Spleen (tissue), 11 donors: Measurements from ENCODE around the gene SRSF8. TPM values are rescaled to one million over a fixed set of nuclear protein-coding genes. Genes with fewer than 3 reads are reported as not detected.

Source experiments
- DNase-seq: peaks from one replicate; pipeline ENCODE4 v3.0.0-alpha.2; 2020
- H3K27ac ChIP-seq, 8 donors: fragments of 200-600 bp; sonication (generic) in 7 of 8; 1 replicate in 4 of 8; 2 replicates in 4 of 8; pipeline versions ENCODE4 v1.5.0 to v1.8.0; 2016 to 2021; ENCODE audit warnings: inconsistent platforms in 4 of 8, mild to moderate bottlenecking in 4 of 8, moderate library complexity in 1 of 8
- H3K27me3 ChIP-seq, 7 donors: fragments of 200-600 bp; sonication (generic) in 6 of 7; replicated peaks in 1 of 7; 1 replicate in 4 of 7; 2 replicates in 3 of 7; pipeline versions ENCODE4 v1.5.0 to v1.8.0; 2016 to 2021; ENCODE audit warnings: inconsistent platforms in 3 of 7, mild to moderate bottlenecking in 1 of 7
- H3K36me3 ChIP-seq, 6 donors: fragments of 200-600 bp; sonication (generic) in 5 of 6; 1 replicate in 4 of 6; 2 replicates in 2 of 6; pipeline versions ENCODE4 v1.5.0 to v1.8.0; 2016 to 2021; ENCODE audit warnings: inconsistent platforms in 2 of 6
- H3K4me1 ChIP-seq, 6 donors: fragments of 200-600 bp; sonication (generic) in 5 of 6; 1 replicate in 3 of 6; 2 replicates in 3 of 6; pipeline versions ENCODE4 v1.5.0 to v1.8.0; 2016 to 2021; ENCODE audit warnings: inconsistent platforms in 3 of 6
- H3K4me3 ChIP-seq, 8 donors: fragments of 200-600 bp; sonication (generic) in 7 of 8; 1 replicate in 4 of 8; 2 replicates in 4 of 8; pipeline versions ENCODE4 v1.5.0 to v1.8.0; 2016 to 2021; ENCODE audit warnings: inconsistent platforms in 4 of 8, mild to moderate bottlenecking in 4 of 8, moderate library complexity in 2 of 8
- H3K9me3 ChIP-seq, 8 donors: fragments of 200-600 bp; sonication (generic) in 7 of 8; 1 replicate in 4 of 8; 2 replicates in 4 of 8; pipeline versions ENCODE4 v1.5.0 to v1.8.0; 2016 to 2021; ENCODE audit warnings: inconsistent platforms in 4 of 8
- CTCF ChIP-seq, 11 experiments: fragments of 200-600 bp in 7 of 11; fragments of 450-650 bp in 4 of 11; sonication (generic) in 4 of 11; IDR thresholded peaks in 8 of 11; conservative IDR thresholded peaks in 3 of 11; 1 replicate in 7 of 11; 2 replicates in 4 of 11; pipeline versions ENCODE4 v1.4.0 to v1.8.0; 2016 to 2021; ENCODE audit warnings: antibody characterized with exemption in 11 of 11, inconsistent platforms in 4 of 11, mild to moderate bottlenecking in 1 of 11
- POLR2A ChIP-seq, 3 donors: fragments of 450-650 bp; IDR thresholded peaks; one replicate each; pipeline ENCODE4 v1.5.1; 2017; ENCODE audit warnings: antibody characterized with exemption in 3 of 3, mild to moderate bottlenecking in 1 of 3
- POLR2AphosphoS5 ChIP-seq, 3 donors: sonication (generic); formaldehyde crosslinking; IDR thresholded peaks; one replicate each; pipeline ENCODE4 v1.5.1; 2017; ENCODE audit warnings: antibody characterized with exemption in 3 of 3
- WGBS, 5 donors: extraction: QIAGEN DNeasy Blood & Tissue Kit in 3 of 5; methylation state at CpG; one replicate each; pipeline versions ENCODE4 v1.1.5 to v1.1.7; 2013 to 2018; 5-methylcytosine and 5-hydroxymethylcytosine counted together
- intact Hi-C: fragments of 100-400 bp; cut with DNase I; formaldehyde crosslinking; loops from one replicate; pipeline ENCODE4 v1.15.0; 2023; ENCODE audit warnings: low total_unique reads
- polyA plus RNA-seq, 3 donors: library from polyadenylated mRNA; stranded (reverse); fragments of 200-250 nt; gene quantifications; one replicate each; pipeline ENCODE4 v1.2.1, GENCODE V29; 2013
- total RNA-seq, 7 donors: library from RNA; depleted of rRNA in 3 of 7; stranded (reverse); fragments of >200 nt in 3 of 7; fragmentation: NEBNext Ultra II Directional in 4 of 7; extraction: Animal tissue kit (Norgen Biotek cat#: 25700) in 4 of 7; gene quantifications; one replicate each; pipeline versions ENCODE4 v1.1.0 to v1.2.1, GENCODE V29; 2016 to 2021
- donor health status: healthy with polysubstance abuse.
- donor health status: DM: no; HTN: no; CAD: no; lungs with moderate emphysema.
- donor health status: DM: no; HTN: no; CAD: no.
- donor health status: Bipolar disorder and iron deficiency.
- donor health status: healthy.
- donor health status: DM: no; HTN: no; CAD: no.
- donor health status: DM: yes; HTN: yes; CAD: no.

Gene SRSF8
- total and polyA plus RNA-seq, 10 donors: 38.1 to 63.9 (median 59.3) TPM

DNA sequence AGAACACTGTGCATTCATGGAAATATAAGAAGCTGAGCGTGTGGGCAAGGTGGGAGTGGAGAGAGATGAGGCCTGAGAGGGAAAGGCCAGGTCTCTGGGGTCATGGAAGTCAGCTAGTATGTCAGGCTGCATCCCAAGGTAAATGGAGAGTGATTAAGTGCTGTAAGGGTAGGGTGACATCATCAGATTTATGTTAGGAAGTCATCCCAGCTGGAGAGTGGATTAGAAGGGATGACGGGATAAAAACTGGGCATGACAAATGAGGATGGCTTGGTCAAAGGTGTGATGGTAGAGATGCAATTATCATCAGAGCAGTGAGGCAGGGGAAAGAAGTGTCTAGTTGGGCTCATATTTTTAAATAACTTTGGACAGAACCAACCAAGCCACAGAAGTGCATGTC is 19.4 kb downstream of the SRSF8 start:
- Histone ChIP-seq H3K27me3 (no peaks in the 10 kb centered on the region), H3K4me3 (no peak overlapping the region), H3K36me3 (no peaks in the 10 kb centered on the region), H3K9me3 (no peaks in the 10 kb centered on the region), H3K4me1 (peaks cover 3 to 35% (median 18%) of the 10 kb centered on the region in 6 donors), H3K27ac (no peak overlapping the region)
- WGBS, 5 donors: 92 to 98% (median 93%) methylated on average over 2 of the region's 2 CpGs
- no peak for DNase-seq
- intact Hi-C loops: loop anchor here (10.0 kb wide), 1 partner anchor 619 kb away; no protein-coding TSS in a partner anchor
- no peak for TF ChIP-seq POLR2A (IDR thresholded peaks at IDR 0.05)
- no peak for TF ChIP-seq CTCF (IDR thresholded peaks at IDR 0.05 in 8 of 11, conservative IDR thresholded peaks at IDR 0.05 in 3 of 11)
- no peak for TF ChIP-seq POLR2AphosphoS5 (IDR thresholded peaks at IDR 0.05)

- peaks cover 3 to 35% (median 27%) of the 10 kb centered on the region in 6 donors for H3K4me1 ChIP-seq
- H3K27me3 ChIP-seq: no peaks in the 10 kb centered on the region
- WGBS, 5 donors: 94 to 100% (median 100%) methylated on average over 1 of the region's 1 CpG
- no peaks in the 10 kb centered on the region for H3K9me3 ChIP-seq
- no peak overlapping the region for H3K4me3 ChIP-seq
- no peaks in the 10 kb centered on the region for H3K36me3 ChIP-seq
- intact Hi-C loops: loop anchor here (10.0 kb wide), 1 partner anchor 618 kb away; no protein-coding TSS in a partner anchor
- H3K27ac ChIP-seq: no peak overlapping the region
- TF ChIP-seq CTCF (IDR thresholded peaks at IDR 0.05 in 8 of 11, conservative IDR thresholded peaks at IDR 0.05 in 3 of 11) (no peak), POLR2AphosphoS5 (IDR thresholded peaks at IDR 0.05) (no peak), POLR2A (IDR thresholded peaks at IDR 0.05) (no peak)
- DNase-seq: no peak
Observed at GRCh38 chr11:95086836-95087570, 20.3 kb downstream of the SRSF8 start.

DNA sequence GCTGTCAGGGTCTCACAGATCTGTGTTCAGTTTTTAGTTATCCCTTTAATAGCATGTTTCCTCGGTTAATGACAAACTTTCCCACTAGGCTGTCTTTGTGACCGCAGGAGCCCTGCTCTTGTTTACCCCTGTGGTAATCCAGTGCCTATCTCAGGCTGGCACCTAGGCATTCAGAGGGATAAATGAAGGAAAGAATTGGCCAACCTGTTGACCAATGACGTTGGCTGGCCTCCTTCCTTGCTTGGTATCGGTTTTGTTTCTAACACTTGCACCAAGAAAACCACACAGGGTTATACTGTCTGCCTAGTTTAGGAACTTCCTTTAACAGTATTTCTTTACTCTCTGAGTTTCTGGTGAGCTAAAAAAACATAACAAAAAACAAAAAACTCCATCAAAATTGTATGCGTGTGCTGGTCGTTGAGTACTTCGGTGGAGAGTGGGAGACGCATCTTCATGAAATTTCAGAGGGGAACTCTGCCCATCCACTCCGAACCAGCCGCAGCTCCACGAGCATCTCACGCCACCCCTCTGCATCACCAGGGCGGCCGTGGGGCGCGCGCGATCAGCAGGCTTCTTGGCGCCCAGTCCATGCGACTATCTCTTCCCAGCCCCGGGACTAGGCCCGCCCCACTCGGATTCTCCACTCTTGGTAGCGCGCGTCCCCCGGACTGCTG is 22.4 kb downstream of the SRSF8 start:
- TF ChIP-seq POLR2AphosphoS5 (IDR thresholded peaks at IDR 0.05) (no peak), CTCF (IDR thresholded peaks at IDR 0.05 in 8 of 11, conservative IDR thresholded peaks at IDR 0.05 in 3 of 11) (no peak), POLR2A (IDR thresholded peaks at IDR 0.05) (no peak)
- no peak for DNase-seq
- peak overlapping the region; percentile 69 to 92 (median 83) for H3K4me3 ChIP-seq
- H3K27ac ChIP-seq: peak overlapping the region; percentile 91 to 97 (median 94)
- peaks cover 17 to 52% (median 48%) of the 10 kb centered on the region in 6 donors for H3K4me1 ChIP-seq
- no peaks in the 10 kb centered on the region for H3K9me3 ChIP-seq
- H3K27me3 ChIP-seq: no peaks in the 10 kb centered on the region
- intact Hi-C loops: loop anchor here (10.0 kb wide), 1 partner anchor 616 kb away; no protein-coding TSS in a partner anchor
- 3 to 5% (median 4%) methylated on average over 19 to 27 of the region's 27 CpGs for WGBS, 5 donors
- H3K36me3 ChIP-seq: no peaks in the 10 kb centered on the region
